HEK293 (cell line): Measurements from ENCODE around the gene SLC25A22.

Experiments
- CTCF ChIA-PET: fragments of 350-600 bp; formaldehyde crosslinking; extraction: SDS; loops from one replicate; lab custom pipeline; 2021; ENCODE audit warnings: antibody characterized with exemption; lab: Yijun Ruan, JAX
- POLR2A ChIA-PET: fragments of 300-600 bp; formaldehyde crosslinking; extraction: SDS; loops from one replicate; lab custom pipeline; 2020; ENCODE audit warnings: antibody characterized with exemption, inconsistent platforms; lab: Yijun Ruan, JAX
- H3K27ac ChIP-seq: fragments of 200-500 bp; sonication (Bioruptor generic); 2 replicates; pipeline ENCODE4 v1.5.1; 2014; ENCODE audit warnings: low read depth, low read length, control low read depth, inconsistent platforms; ENCODE audit errors: extremely low read depth
- H3K36me3 ChIP-seq, 2 experiments: fragments of 200-500 bp in 1 of 2; sonication (Bioruptor generic) in 1 of 2; 1 replicate in 1 of 2; 2 replicates in 1 of 2; pipeline ENCODE4 v1.5.1; 2014 to 2017; ENCODE audit warnings: inconsistent platforms in 2 of 2, low read length in 2 of 2; ENCODE audit not compliant: control insufficient read depth in 2 of 2, insufficient read depth in 1 of 2
- H3K4me1 ChIP-seq: fragments of 200-500 bp; sonication (Bioruptor generic); 2 replicates; pipeline ENCODE4 v1.5.1; 2014; ENCODE audit warnings: mild to moderate bottlenecking, low read length, inconsistent platforms; ENCODE audit not compliant: control insufficient read depth, insufficient read depth
- H3K4me3 ChIP-seq: 2 replicates; pipeline ENCODE4 v1.5.1; 2011; ENCODE audit warnings: low read depth, mild to moderate bottlenecking, control low read depth, low read length, moderate library complexity
- H3K9me3 ChIP-seq: fragments of 200-500 bp; sonication (Bioruptor generic); 2 replicates; pipeline ENCODE4 v1.5.1; 2014; ENCODE audit warnings: low read depth, low read length, inconsistent platforms; ENCODE audit not compliant: control insufficient read depth, insufficient read depth
- EGR2 ChIP-seq: fragments of 450-650 bp; formaldehyde crosslinking; IDR thresholded peaks from 2 replicates; pipeline ENCODE4 v1.5.1; 2016; ENCODE audit warnings: low read depth, missing biosample characterization, missing genetic modification characterization
- KLF1 ChIP-seq: fragments of 450-650 bp; formaldehyde crosslinking; IDR thresholded peaks from 2 replicates; pipeline ENCODE4 v1.5.1; 2016; ENCODE audit warnings: missing biosample characterization, missing genetic modification characterization
- KLF7 ChIP-seq: fragments of 450-650 bp; formaldehyde crosslinking; IDR thresholded peaks from 2 replicates; pipeline ENCODE4 v1.5.1; 2016; ENCODE audit warnings: missing biosample characterization, missing genetic modification characterization, borderline replicate concordance
- KLF8 ChIP-seq: fragments of 450-650 bp; formaldehyde crosslinking; IDR thresholded peaks from 2 replicates; pipeline ENCODE4 v1.5.1; 2016; ENCODE audit warnings: missing biosample characterization, missing genetic modification characterization
- KLF9 ChIP-seq: fragments of 450-650 bp; formaldehyde crosslinking; IDR thresholded peaks from 2 replicates; pipeline ENCODE4 v1.5.1; 2016; ENCODE audit warnings: missing biosample characterization, missing genetic modification characterization, low read depth
- MEIS1 ChIP-seq: sonication (generic); formaldehyde crosslinking; IDR thresholded peaks from 2 replicates; pipeline ENCODE4 v1.8.1; 2022; ENCODE audit warnings: missing genetic modification reagents, mild to moderate bottlenecking, borderline replicate concordance
- SP2 ChIP-seq: fragments of 450-650 bp; formaldehyde crosslinking; IDR thresholded peaks from 2 replicates; pipeline ENCODE4 v1.5.1; 2016; ENCODE audit warnings: missing biosample characterization, missing genetic modification characterization
- ZFHX2 ChIP-seq: fragments of 450-650 bp; formaldehyde crosslinking; conservative IDR thresholded peaks from 2 replicates; pipeline ENCODE4 v1.5.1; 2016; ENCODE audit warnings: missing biosample characterization, missing genetic modification characterization
- ZFP37 ChIP-seq: fragments of 450-650 bp; formaldehyde crosslinking; IDR thresholded peaks from 2 replicates; pipeline ENCODE4 v1.5.1; 2016; ENCODE audit warnings: missing biosample characterization, missing genetic modification characterization
- ZFP41 ChIP-seq: fragments of 450-650 bp; formaldehyde crosslinking; IDR thresholded peaks from 2 replicates; pipeline ENCODE4 v1.5.1; 2016; ENCODE audit warnings: missing biosample characterization, missing genetic modification characterization, borderline replicate concordance
- ZNF138 ChIP-seq: fragments of 450-650 bp; formaldehyde crosslinking; IDR thresholded peaks from 2 replicates; pipeline ENCODE4 v1.5.1; 2016; ENCODE audit warnings: missing biosample characterization, missing genetic modification characterization, borderline replicate concordance
- ZNF423 ChIP-seq: fragments of 450-650 bp; formaldehyde crosslinking; IDR thresholded peaks from 2 replicates; pipeline ENCODE4 v1.5.1; 2016; ENCODE audit warnings: missing biosample characterization, missing genetic modification characterization
- ZNF548 ChIP-seq: fragments of 450-650 bp; formaldehyde crosslinking; IDR thresholded peaks from 2 replicates; pipeline ENCODE4 v1.5.1; 2016; ENCODE audit warnings: missing biosample characterization, missing genetic modification characterization
- ZNF585B ChIP-seq: fragments of 450-650 bp; formaldehyde crosslinking; IDR thresholded peaks from 2 replicates; pipeline ENCODE4 v1.5.1; 2016; ENCODE audit warnings: missing biosample characterization, missing genetic modification characterization
- ZNF623 ChIP-seq: fragments of 450-650 bp; formaldehyde crosslinking; IDR thresholded peaks from 2 replicates; pipeline ENCODE4 v1.5.1; 2016; ENCODE audit warnings: missing biosample characterization, missing genetic modification characterization
- ZNF660 ChIP-seq: fragments of 450-650 bp; IDR thresholded peaks from 2 replicates; pipeline ENCODE4 v1.5.1; 2018; ENCODE audit warnings: missing biosample characterization, mild to moderate bottlenecking, missing genetic modification characterization
- ZNF670 ChIP-seq: fragments of 450-650 bp; formaldehyde crosslinking; IDR thresholded peaks from 2 replicates; pipeline ENCODE4 v1.5.1; 2016; ENCODE audit warnings: missing biosample characterization, missing genetic modification characterization, low read depth
- ZNF677 ChIP-seq: fragments of 450-650 bp; IDR thresholded peaks from 2 replicates; pipeline ENCODE4 v1.5.0; 2018; ENCODE audit warnings: missing biosample characterization, mild to moderate bottlenecking, missing genetic modification characterization, moderate library complexity
- ZNF776 ChIP-seq: fragments of 450-650 bp; formaldehyde crosslinking; IDR thresholded peaks from 2 replicates; pipeline ENCODE4 v1.5.0; 2017; ENCODE audit warnings: missing biosample characterization, missing genetic modification characterization, borderline replicate concordance
- TF ChIP-seq, protein P1 (sequence below): fragments of 450-650 bp; formaldehyde crosslinking; IDR thresholded peaks from 2 replicates; pipeline ENCODE4 v1.5.1; 2016; ENCODE audit warnings: missing biosample characterization, missing genetic modification characterization
- TF ChIP-seq, protein P2 (sequence below): fragments of 450-650 bp; formaldehyde crosslinking; IDR thresholded peaks from 2 replicates; pipeline ENCODE4 v1.5.1; 2016; ENCODE audit warnings: missing biosample characterization, missing genetic modification characterization, borderline replicate concordance
- TF ChIP-seq, protein P3 (sequence below): fragments of 450-650 bp; formaldehyde crosslinking; IDR thresholded peaks from 2 replicates; pipeline ENCODE4 v1.5.1; 2016; ENCODE audit warnings: missing biosample characterization, missing genetic modification characterization
- TF ChIP-seq, protein P4 (sequence below): fragments of 450-650 bp; formaldehyde crosslinking; IDR thresholded peaks from 2 replicates; pipeline ENCODE4 v1.5.1; 2016; ENCODE audit warnings: missing biosample characterization, missing genetic modification characterization

SLC25A22 gene

DNA sequence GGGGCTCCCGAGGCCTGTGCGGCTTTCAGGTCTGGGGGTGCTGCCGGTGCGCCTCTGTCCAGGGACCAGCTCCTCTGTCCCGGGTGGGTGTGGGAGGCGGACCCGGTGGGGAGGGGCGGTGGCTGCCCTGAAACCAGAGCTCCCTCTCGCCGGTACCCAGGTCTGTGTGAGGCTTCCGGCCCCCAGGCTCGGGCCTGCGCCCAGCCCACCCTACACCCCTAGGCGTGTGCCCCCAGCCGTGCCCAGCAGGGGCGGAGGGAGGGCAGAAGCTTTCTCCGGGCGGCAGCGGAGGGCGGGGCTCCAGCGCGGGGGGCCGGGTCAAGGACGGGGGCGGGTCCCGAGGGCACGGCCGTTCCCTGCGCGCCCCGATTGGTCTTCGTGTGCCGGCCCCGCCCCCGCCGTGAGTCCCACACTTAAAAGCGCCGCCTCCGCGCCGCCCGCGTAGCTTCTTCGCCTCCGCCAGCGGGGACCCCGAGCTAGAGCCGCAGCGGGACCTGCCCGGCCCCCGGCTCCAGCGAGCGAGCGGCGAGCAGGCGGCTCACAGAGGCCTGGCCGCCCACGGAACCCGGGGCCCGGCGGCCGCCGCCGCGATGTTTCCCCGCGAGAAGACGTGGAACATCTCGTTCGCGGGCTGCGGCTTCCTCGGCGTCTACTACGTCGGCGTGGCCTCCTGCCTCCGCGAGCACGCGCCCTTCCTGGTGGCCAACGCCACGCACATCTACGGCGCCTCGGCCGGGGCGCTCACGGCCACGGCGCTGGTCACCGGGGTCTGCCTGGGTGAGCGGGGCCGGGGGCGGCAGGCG, 21.2 kb upstream of the SLC25A22 start:
- H3K4me3 ChIP-seq = peak overlapping the region; percentile 94
- ChIA-PET CTCF (interaction anchor here (0.9 to 2.1 kb wide), 2 partner anchors 15 to 21 kb away, joined by 3 to 5 read pairs; partner anchors contain the start of gene PIDD1), POLR2A (interaction anchor here (0.7 to 11.4 kb wide), 18 partner anchors 9 to 612 kb away, joined by 3 to 202 read pairs (median 6); partner anchors contain the start of genes BET1L, CD151, CEND1 and CRACR2B)
- H3K9me3 ChIP-seq = no peaks in the 10 kb centered on the region
- H3K27ac ChIP-seq = peak overlapping the region; percentile 81
- peaks cover 4 to 37% of the 10 kb centered on the region in 2 experiments; a peak in 2 of 3 replicates for H3K36me3 ChIP-seq
- H3K4me1 ChIP-seq = 0 out of 2 replicates have a peak, but pooled peaks cover 3% of the 10 kb centered on the region
- TF ChIP-seq SP2 = peak; percentile 55
- peak; percentile 89 for TF ChIP-seq ZNF423 (tag by site-specific recombination)
- TF ChIP-seq, protein P1, sequence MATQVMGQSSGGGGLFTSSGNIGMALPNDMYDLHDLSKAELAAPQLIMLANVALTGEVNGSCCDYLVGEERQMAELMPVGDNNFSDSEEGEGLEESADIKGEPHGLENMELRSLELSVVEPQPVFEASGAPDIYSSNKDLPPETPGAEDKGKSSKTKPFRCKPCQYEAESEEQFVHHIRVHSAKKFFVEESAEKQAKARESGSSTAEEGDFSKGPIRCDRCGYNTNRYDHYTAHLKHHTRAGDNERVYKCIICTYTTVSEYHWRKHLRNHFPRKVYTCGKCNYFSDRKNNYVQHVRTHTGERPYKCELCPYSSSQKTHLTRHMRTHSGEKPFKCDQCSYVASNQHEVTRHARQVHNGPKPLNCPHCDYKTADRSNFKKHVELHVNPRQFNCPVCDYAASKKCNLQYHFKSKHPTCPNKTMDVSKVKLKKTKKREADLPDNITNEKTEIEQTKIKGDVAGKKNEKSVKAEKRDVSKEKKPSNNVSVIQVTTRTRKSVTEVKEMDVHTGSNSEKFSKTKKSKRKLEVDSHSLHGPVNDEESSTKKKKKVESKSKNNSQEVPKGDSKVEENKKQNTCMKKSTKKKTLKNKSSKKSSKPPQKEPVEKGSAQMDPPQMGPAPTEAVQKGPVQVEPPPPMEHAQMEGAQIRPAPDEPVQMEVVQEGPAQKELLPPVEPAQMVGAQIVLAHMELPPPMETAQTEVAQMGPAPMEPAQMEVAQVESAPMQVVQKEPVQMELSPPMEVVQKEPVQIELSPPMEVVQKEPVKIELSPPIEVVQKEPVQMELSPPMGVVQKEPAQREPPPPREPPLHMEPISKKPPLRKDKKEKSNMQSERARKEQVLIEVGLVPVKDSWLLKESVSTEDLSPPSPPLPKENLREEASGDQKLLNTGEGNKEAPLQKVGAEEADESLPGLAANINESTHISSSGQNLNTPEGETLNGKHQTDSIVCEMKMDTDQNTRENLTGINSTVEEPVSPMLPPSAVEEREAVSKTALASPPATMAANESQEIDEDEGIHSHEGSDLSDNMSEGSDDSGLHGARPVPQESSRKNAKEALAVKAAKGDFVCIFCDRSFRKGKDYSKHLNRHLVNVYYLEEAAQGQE = 0 out of 2 replicates have a peak, but pooled peaks have one; percentile 16
- TF ChIP-seq ZFP37 = no peak
- TF ChIP-seq ZNF585B (tag by site-specific recombination) = no peak
- TF ChIP-seq ZFP41 (tag by site-specific recombination) = no peak
- no peak for TF ChIP-seq MEIS1
- TF ChIP-seq ZNF677 (tag by site-specific recombination) = no peak
- TF ChIP-seq KLF7 (tag by site-specific recombination) = no peak
- no peak for TF ChIP-seq ZNF138 (tag by site-specific recombination)
- peak; percentile 55; the same call in 1 of the 2 replicates for TF ChIP-seq KLF8 (tag by site-specific recombination)
- TF ChIP-seq ZNF660 = peak; percentile 30; the same call in 1 of the 2 replicates
- TF ChIP-seq, protein P2, sequence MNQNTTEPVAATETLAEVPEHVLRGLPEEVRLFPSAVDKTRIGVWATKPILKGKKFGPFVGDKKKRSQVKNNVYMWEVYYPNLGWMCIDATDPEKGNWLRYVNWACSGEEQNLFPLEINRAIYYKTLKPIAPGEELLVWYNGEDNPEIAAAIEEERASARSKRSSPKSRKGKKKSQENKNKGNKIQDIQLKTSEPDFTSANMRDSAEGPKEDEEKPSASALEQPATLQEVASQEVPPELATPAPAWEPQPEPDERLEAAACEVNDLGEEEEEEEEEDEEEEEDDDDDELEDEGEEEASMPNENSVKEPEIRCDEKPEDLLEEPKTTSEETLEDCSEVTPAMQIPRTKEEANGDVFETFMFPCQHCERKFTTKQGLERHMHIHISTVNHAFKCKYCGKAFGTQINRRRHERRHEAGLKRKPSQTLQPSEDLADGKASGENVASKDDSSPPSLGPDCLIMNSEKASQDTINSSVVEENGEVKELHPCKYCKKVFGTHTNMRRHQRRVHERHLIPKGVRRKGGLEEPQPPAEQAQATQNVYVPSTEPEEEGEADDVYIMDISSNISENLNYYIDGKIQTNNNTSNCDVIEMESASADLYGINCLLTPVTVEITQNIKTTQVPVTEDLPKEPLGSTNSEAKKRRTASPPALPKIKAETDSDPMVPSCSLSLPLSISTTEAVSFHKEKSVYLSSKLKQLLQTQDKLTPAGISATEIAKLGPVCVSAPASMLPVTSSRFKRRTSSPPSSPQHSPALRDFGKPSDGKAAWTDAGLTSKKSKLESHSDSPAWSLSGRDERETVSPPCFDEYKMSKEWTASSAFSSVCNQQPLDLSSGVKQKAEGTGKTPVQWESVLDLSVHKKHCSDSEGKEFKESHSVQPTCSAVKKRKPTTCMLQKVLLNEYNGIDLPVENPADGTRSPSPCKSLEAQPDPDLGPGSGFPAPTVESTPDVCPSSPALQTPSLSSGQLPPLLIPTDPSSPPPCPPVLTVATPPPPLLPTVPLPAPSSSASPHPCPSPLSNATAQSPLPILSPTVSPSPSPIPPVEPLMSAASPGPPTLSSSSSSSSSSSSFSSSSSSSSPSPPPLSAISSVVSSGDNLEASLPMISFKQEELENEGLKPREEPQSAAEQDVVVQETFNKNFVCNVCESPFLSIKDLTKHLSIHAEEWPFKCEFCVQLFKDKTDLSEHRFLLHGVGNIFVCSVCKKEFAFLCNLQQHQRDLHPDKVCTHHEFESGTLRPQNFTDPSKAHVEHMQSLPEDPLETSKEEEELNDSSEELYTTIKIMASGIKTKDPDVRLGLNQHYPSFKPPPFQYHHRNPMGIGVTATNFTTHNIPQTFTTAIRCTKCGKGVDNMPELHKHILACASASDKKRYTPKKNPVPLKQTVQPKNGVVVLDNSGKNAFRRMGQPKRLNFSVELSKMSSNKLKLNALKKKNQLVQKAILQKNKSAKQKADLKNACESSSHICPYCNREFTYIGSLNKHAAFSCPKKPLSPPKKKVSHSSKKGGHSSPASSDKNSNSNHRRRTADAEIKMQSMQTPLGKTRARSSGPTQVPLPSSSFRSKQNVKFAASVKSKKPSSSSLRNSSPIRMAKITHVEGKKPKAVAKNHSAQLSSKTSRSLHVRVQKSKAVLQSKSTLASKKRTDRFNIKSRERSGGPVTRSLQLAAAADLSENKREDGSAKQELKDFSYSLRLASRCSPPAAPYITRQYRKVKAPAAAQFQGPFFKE (tag by site-specific recombination) = no peak
- peak; percentile 78 for TF ChIP-seq KLF1 (tag by site-specific recombination)
- TF ChIP-seq ZNF623 (tag by site-specific recombination) = no peak
- TF ChIP-seq, protein P3, sequence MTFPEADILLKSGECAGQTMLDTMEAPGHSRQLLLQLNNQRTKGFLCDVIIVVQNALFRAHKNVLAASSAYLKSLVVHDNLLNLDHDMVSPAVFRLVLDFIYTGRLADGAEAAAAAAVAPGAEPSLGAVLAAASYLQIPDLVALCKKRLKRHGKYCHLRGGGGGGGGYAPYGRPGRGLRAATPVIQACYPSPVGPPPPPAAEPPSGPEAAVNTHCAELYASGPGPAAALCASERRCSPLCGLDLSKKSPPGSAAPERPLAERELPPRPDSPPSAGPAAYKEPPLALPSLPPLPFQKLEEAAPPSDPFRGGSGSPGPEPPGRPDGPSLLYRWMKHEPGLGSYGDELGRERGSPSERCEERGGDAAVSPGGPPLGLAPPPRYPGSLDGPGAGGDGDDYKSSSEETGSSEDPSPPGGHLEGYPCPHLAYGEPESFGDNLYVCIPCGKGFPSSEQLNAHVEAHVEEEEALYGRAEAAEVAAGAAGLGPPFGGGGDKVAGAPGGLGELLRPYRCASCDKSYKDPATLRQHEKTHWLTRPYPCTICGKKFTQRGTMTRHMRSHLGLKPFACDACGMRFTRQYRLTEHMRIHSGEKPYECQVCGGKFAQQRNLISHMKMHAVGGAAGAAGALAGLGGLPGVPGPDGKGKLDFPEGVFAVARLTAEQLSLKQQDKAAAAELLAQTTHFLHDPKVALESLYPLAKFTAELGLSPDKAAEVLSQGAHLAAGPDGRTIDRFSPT = peak; percentile 84
- TF ChIP-seq EGR2 (tag by site-specific recombination) = peak; percentile 49
- TF ChIP-seq ZFHX2 (tag by site-specific recombination) = peak; percentile 84
- TF ChIP-seq, protein P4, sequence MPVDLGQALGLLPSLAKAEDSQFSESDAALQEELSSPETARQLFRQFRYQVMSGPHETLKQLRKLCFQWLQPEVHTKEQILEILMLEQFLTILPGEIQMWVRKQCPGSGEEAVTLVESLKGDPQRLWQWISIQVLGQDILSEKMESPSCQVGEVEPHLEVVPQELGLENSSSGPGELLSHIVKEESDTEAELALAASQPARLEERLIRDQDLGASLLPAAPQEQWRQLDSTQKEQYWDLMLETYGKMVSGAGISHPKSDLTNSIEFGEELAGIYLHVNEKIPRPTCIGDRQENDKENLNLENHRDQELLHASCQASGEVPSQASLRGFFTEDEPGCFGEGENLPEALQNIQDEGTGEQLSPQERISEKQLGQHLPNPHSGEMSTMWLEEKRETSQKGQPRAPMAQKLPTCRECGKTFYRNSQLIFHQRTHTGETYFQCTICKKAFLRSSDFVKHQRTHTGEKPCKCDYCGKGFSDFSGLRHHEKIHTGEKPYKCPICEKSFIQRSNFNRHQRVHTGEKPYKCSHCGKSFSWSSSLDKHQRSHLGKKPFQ = no peak
- TF ChIP-seq ZNF670 (tag by site-specific recombination) = no peak
- peak; percentile 73 for TF ChIP-seq KLF9
- no peak for TF ChIP-seq ZNF548 (tag by site-specific recombination)
- TF ChIP-seq ZNF776 (tag by site-specific recombination) = no peak
